ENCODE results near the gene SHC1. TPM values are rescaled to one million over a fixed set of nuclear protein-coding genes. Genes with fewer than 3 reads are reported as not detected.
A peak's percentile ranks its signal among the peaks of the same experiment; 100 is the strongest.

Gene SHC1
- total and polyA plus RNA-seq, 4 experiments from 2014 or later, result 36.4 to 81.7 (median 61.4) TPM

GRCh38 chr1:154960446-154961136 lies 10.0 kb downstream of the SHC1 start:
- Histone ChIP-seq H3K4me3 (ENCODE audit: low read length in 2 of 2) (peak overlapping the region; percentile 63 to 65), H3K9me3 (ENCODE audit: control insufficient read depth in 1 of 2, low read length in 2 of 2) (no peaks in the 10 kb centered on the region), H3K27me3 (ENCODE audit: insufficient read depth, low read length) (no peaks in the 10 kb centered on the region), H3K27ac (ENCODE audit: low read depth, low read length) (peak overlapping the region; percentile 84), H3K4me1 (ENCODE audit: insufficient read depth, low read length) (peaks cover 49% of the 10 kb centered on the region), H3K36me3 (ENCODE audit: insufficient read depth, low read length) (peaks cover 29% of the 10 kb centered on the region)
- peaks cover 20 to 49% of the 10 kb centered on the region in 2 donors for H3K36me3 Mint-ChIP-seq
- CTCF ChIA-PET (ENCODE audit: partially characterized antibody), result interaction anchor here (0.9 to 3.9 kb wide), 12 partner anchors 8 to 91 kb away, joined by 3 to 41 read pairs (median 8); partner anchors contain the start of genes ADAM15, CKS1B, FLAD1 and LENEP
- H3K27me3 Mint-ChIP-seq, result no peaks in the 10 kb centered on the region
- intact Hi-C loops (cut with micrococcal nuclease), result loop anchor here (1.0 to 2.0 kb wide), 6 partner anchors 14 to 100 kb away; partner anchors contain the start of genes CKS1B and FLAD1
- H3K4me1 Mint-ChIP-seq, result peaks cover 26 to 68% (median 47%) of the 10 kb centered on the region in 4 donors
- peak overlapping the region; percentile 94 to 98 (median 97) for H3K4me3 Mint-ChIP-seq
- peak in 1 of 5 donors; percentile 10 for DNase-seq
- H3K27ac Mint-ChIP-seq, result peak overlapping the region; percentile 97 to 99 (median 98)
- H3K9me3 Mint-ChIP-seq, result peaks cover 0 to 3% (median 0%) of the 10 kb centered on the region in 8 donors
- POLR2A ChIA-PET (ENCODE audit: partially characterized antibody), result interaction anchor here (0.8 to 41.7 kb wide), 10 partner anchors 9 to 101 kb away, joined by 3 to 1543 read pairs (median 34); partner anchors contain the start of genes CKS1B, FLAD1, LENEP and PMVK

- Mint-ChIP-seq H3K4me3 (peak overlapping the region in 5 of 8 donors; percentile 20 to 96 (median 41)), H3K27me3 (no peaks in the 10 kb centered on the region), H3K9me3 (peaks cover 0 to 3% (median 0%) of the 10 kb centered on the region in 8 donors), H3K4me1 (peaks cover 31 to 76% (median 56%) of the 10 kb centered on the region in 4 donors), H3K27ac (peak overlapping the region in 2 of 7 donors; percentile 70 to 76), H3K36me3 (peaks cover 19 to 48% of the 10 kb centered on the region in 2 donors)
- DNase-seq, result peak in 1 of 5 donors; percentile 34
- H3K36me3 ChIP-seq (ENCODE audit: insufficient read depth, low read length), result peaks cover 26% of the 10 kb centered on the region
- POLR2A ChIA-PET (ENCODE audit: partially characterized antibody), result interaction anchor here (1.2 to 41.7 kb wide), 5 partner anchors 8 to 47 kb away, joined by 4 to 1543 read pairs (median 58); partner anchors contain the start of genes CKS1B, FLAD1, LENEP and PMVK
- intact Hi-C loops (cut with micrococcal nuclease), result no loop called here
- CTCF ChIA-PET (ENCODE audit: partially characterized antibody), result interaction anchor here (0.9 to 3.9 kb wide), 4 partner anchors 13 to 58 kb away, joined by 3 to 41 read pairs (median 26); partner anchors contain the start of genes CKS1B, PMVK and SHC1
- H3K27ac ChIP-seq (ENCODE audit: low read depth, low read length), result no peak overlapping the region
- H3K9me3 ChIP-seq (ENCODE audit: control insufficient read depth in 1 of 2, low read length in 2 of 2), result no peaks in the 10 kb centered on the region
- H3K4me3 ChIP-seq (ENCODE audit: low read length in 2 of 2), result no peak overlapping the region
- peaks cover 55% of the 10 kb centered on the region for H3K4me1 ChIP-seq (ENCODE audit: insufficient read depth, low read length)
- no peaks in the 10 kb centered on the region for H3K27me3 ChIP-seq (ENCODE audit: insufficient read depth, low read length)
These were observed 11.1 kb downstream of the SHC1 start for GRCh38 chr1:154959426-154959780.

DNA sequence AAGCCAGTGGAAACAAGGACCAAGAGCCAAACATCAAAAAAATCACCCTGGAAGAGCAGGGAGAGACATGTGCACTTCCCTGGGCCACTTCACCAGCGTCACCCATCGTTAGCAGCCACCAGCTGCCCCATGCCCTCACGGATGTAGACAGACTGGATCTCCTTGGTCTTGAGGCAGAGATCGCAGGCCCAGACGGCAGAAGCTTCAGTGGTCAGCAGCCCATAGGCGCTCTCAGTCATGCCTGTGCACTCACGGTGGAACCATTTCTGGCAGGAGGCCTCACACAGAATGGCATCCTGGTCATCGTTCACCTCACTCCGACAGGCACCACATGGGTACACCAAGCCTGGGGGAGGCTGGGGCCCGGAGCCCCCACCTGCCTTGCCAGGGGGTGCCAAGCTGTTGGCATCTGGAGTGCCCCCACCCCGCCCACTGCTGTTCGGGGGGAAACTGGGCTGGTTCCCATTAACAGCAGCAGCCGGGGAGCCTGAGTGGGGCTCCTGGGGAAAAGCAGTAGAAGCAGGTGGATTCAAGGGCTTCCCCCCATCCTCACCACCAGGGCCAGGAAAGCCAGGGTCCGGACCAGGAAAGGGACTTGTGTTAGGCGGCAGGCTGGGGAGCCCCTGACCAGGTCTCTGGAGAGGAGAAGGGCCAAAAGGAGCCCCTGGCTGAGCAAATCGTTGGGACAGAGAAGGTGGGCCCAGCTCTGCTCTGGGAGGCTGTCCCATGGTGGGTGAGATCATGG lies 11.7 kb downstream of the SHC1 start:
- Histone ChIP-seq H3K4me1 (ENCODE audit: insufficient read depth, low read length) (peaks cover 61% of the 10 kb centered on the region), H3K27me3 (ENCODE audit: insufficient read depth, low read length) (no peaks in the 10 kb centered on the region), H3K4me3 (ENCODE audit: low read length in 2 of 2) (no peak overlapping the region), H3K36me3 (ENCODE audit: insufficient read depth, low read length) (peaks cover 23% of the 10 kb centered on the region), H3K9me3 (ENCODE audit: control insufficient read depth in 1 of 2, low read length in 2 of 2) (no peaks in the 10 kb centered on the region), H3K27ac (ENCODE audit: low read depth, low read length) (peak overlapping the region; percentile 10)
- Mint-ChIP-seq H3K27me3 (no peaks in the 10 kb centered on the region), H3K27ac (peak overlapping the region; percentile 29 to 100 (median 66)), H3K9me3 (peaks cover 0 to 3% (median 0%) of the 10 kb centered on the region in 8 donors), H3K4me3 (peak overlapping the region in 4 of 8 donors; percentile 12 to 33 (median 24)), H3K4me1 (peaks cover 35 to 78% (median 59%) of the 10 kb centered on the region in 4 donors), H3K36me3 (peaks cover 21 to 48% of the 10 kb centered on the region in 2 donors)
- CTCF ChIA-PET (ENCODE audit: partially characterized antibody), result interaction anchor here (3.4 to 3.9 kb wide), 3 partner anchors 13 to 58 kb away, joined by 12 to 41 read pairs (median 40); partner anchors contain the start of genes CKS1B, PMVK and SHC1
- POLR2A ChIA-PET (ENCODE audit: partially characterized antibody), result interaction anchor here (6.6 to 41.7 kb wide), 3 partner anchors 15 to 47 kb away, joined by 58 to 1543 read pairs (median 126); partner anchors contain the start of genes CKS1B, FLAD1, LENEP and SHC1
- intact Hi-C loops (cut with micrococcal nuclease), result no loop called here
- DNase-seq, result peak in 1 of 5 donors; percentile 32

- no peaks in the 10 kb centered on the region for H3K27me3 ChIP-seq (ENCODE audit: insufficient read depth, low read length)
- no peak for DNase-seq
- H3K27ac ChIP-seq (ENCODE audit: low read depth, low read length), result peak overlapping the region; percentile 100
- no peaks in the 10 kb centered on the region for H3K9me3 ChIP-seq (ENCODE audit: control insufficient read depth in 1 of 2, low read length in 2 of 2)
- ChIA-PET CTCF (ENCODE audit: partially characterized antibody) (no interaction called here), POLR2A (ENCODE audit: partially characterized antibody) (interaction anchor here (7.4 to 41.7 kb wide), 4 partner anchors 7 to 48 kb away, joined by 52 to 1543 read pairs (median 138); partner anchors contain the start of genes CKS1B, FLAD1, LENEP and SHC1)
- peaks cover 65% of the 10 kb centered on the region for H3K4me1 ChIP-seq (ENCODE audit: insufficient read depth, low read length)
- Mint-ChIP-seq H3K9me3 (peaks cover 0 to 3% (median 0%) of the 10 kb centered on the region in 8 donors), H3K27me3 (no peaks in the 10 kb centered on the region), H3K36me3 (peaks cover 21 to 46% of the 10 kb centered on the region in 2 donors), H3K4me3 (peak overlapping the region in 2 of 8 donors; percentile 25 to 30), H3K27ac (peak overlapping the region in 6 of 7 donors; percentile 46 to 100 (median 98)), H3K4me1 (peaks cover 38 to 78% (median 64%) of the 10 kb centered on the region in 4 donors)
- H3K36me3 ChIP-seq (ENCODE audit: insufficient read depth, low read length), result peaks cover 15% of the 10 kb centered on the region
- intact Hi-C loops (cut with micrococcal nuclease), result no loop called here
- no peak overlapping the region for H3K4me3 ChIP-seq (ENCODE audit: low read length in 2 of 2)
These were observed 12.5 kb downstream of the SHC1 start for GRCh38 chr1:154958036-154958435.

- peaks cover 0 to 3% (median 0%) of the 10 kb centered on the region in 8 donors for H3K9me3 Mint-ChIP-seq
- ChIA-PET POLR2A (ENCODE audit: partially characterized antibody) (interaction anchor here (1.8 to 41.7 kb wide), 6 partner anchors 8 to 305 kb away, joined by 6 to 1543 read pairs (median 55); partner anchors contain the start of genes ADAM15, CKS1B, FLAD1 and LENEP), CTCF (ENCODE audit: partially characterized antibody) (interaction anchor here (6.8 kb wide), 1 partner anchor 59 kb away, joined by 70 read pairs; no protein-coding TSS in a partner anchor)
- no peaks in the 10 kb centered on the region for H3K27me3 Mint-ChIP-seq
- intact Hi-C loops (cut with micrococcal nuclease), result no loop called here
- Histone ChIP-seq H3K4me3 (ENCODE audit: low read length in 2 of 2) (no peak overlapping the region), H3K36me3 (ENCODE audit: insufficient read depth, low read length) (peaks cover 15% of the 10 kb centered on the region), H3K27ac (ENCODE audit: low read depth, low read length) (peak overlapping the region; percentile 100), H3K4me1 (ENCODE audit: insufficient read depth, low read length) (peaks cover 65% of the 10 kb centered on the region), H3K9me3 (ENCODE audit: control insufficient read depth in 1 of 2, low read length in 2 of 2) (no peaks in the 10 kb centered on the region), H3K27me3 (ENCODE audit: insufficient read depth, low read length) (no peaks in the 10 kb centered on the region)
- no peak for DNase-seq
- H3K4me3 Mint-ChIP-seq, result peak overlapping the region in 6 of 8 donors; percentile 17 to 66 (median 50)
- H3K36me3 Mint-ChIP-seq, result peaks cover 24 to 48% of the 10 kb centered on the region in 2 donors
- peak overlapping the region; percentile 98 to 100 (median 100) for H3K27ac Mint-ChIP-seq
- peaks cover 41 to 79% (median 66%) of the 10 kb centered on the region in 4 donors for H3K4me1 Mint-ChIP-seq
These were observed 13.4 kb downstream of the SHC1 start for GRCh38 chr1:154957091-154957657.

- H3K4me3 Mint-ChIP-seq, result peak overlapping the region; percentile 94 to 100 (median 98)
- intact Hi-C loops (cut with micrococcal nuclease), result no loop called here
- POLR2A ChIA-PET (ENCODE audit: partially characterized antibody), result interaction anchor here (0.7 to 41.7 kb wide), 11 partner anchors 9 to 398 kb away, joined by 3 to 1543 read pairs (median 8); partner anchors contain the start of genes ADAM15, ADAR, CKS1B and FLAD1
These were observed 14.0 kb downstream of the SHC1 start for GRCh38 chr1:154956544-154956941.

More at GRCh38 chr1:154956544-154956941, 14.0 kb downstream of the SHC1 start:
- Mint-ChIP-seq H3K36me3 (peaks cover 28 to 52% of the 10 kb centered on the region in 2 donors), H3K9me3 (peaks cover 0 to 3% (median 0%) of the 10 kb centered on the region in 8 donors), H3K4me1 (peaks cover 45 to 84% (median 71%) of the 10 kb centered on the region in 4 donors), H3K27ac (peak overlapping the region; percentile 98 to 100 (median 100)), H3K27me3 (no peaks in the 10 kb centered on the region)
- no peaks in the 10 kb centered on the region for H3K27me3 ChIP-seq (ENCODE audit: insufficient read depth, low read length)
- DNase-seq, result peak in 1 of 5 donors; percentile 47
- H3K4me1 ChIP-seq (ENCODE audit: insufficient read depth, low read length), result peaks cover 70% of the 10 kb centered on the region
- peaks cover 15% of the 10 kb centered on the region for H3K36me3 ChIP-seq (ENCODE audit: insufficient read depth, low read length)
- peak overlapping the region; percentile 38 to 80 for H3K4me3 ChIP-seq (ENCODE audit: low read length in 2 of 2)
- no peaks in the 10 kb centered on the region for H3K9me3 ChIP-seq (ENCODE audit: control insufficient read depth in 1 of 2, low read length in 2 of 2)
- CTCF ChIA-PET (ENCODE audit: partially characterized antibody), result interaction anchor here (1.2 to 6.8 kb wide), 10 partner anchors 8 to 129 kb away, joined by 3 to 70 read pairs (median 8); partner anchors contain the start of genes ADAM15, CKS1B and FLAD1
- H3K27ac ChIP-seq (ENCODE audit: low read depth, low read length), result peak overlapping the region; percentile 100
